Measurements from ENCODE around the gene LRP6.
"Not testable (repeated sequence)": the region's sequence is repeated elsewhere in the genome, so short reads cannot be mapped to it uniquely, and the experiment has no call there.

The LRP6 gene

DNA sequence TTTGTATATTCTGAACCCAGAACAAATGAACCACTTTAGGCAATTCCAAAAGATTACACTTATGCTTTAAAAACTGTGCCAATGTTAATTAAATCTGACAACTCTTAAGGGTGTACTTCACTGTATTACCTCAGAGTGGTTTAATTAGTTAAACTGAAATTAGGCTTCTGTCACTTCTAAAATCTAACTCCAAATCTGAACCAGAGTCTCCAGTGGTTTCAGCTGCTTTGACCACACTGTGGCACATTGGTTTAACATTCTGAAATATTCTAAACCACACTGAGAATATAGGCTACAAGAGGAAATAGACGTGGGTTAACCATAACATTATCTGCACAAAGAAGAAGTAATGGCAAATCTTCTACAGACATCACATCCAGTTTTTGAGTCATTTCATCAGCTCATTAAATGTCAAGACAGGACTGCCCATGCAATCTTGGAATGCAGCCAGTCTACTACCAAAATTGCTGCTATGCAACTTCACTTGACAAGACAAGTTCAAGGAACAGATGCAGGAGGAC is 94.8 kb downstream of the LRP6 start:
- DNase-seq: no peak

DNA sequence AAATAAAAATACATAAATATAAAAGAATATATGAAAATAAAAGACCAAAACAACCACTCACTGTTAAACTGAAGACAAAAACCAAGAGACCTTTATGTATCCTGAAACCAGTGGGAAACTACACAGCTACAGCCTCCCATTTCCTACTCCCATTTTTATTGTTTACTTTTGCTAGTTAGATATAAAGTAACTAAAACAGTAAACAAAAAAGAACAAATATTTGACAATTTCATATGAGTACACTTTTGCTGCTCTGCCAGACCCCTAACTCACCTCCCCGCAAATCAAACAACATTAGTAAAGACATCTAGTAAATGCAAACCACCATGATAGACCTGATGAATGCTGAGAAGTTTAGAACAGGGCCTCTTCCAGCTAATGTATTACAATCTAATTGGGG is 99.0 kb downstream of the LRP6 start:
- no peak for DNase-seq

DNA sequence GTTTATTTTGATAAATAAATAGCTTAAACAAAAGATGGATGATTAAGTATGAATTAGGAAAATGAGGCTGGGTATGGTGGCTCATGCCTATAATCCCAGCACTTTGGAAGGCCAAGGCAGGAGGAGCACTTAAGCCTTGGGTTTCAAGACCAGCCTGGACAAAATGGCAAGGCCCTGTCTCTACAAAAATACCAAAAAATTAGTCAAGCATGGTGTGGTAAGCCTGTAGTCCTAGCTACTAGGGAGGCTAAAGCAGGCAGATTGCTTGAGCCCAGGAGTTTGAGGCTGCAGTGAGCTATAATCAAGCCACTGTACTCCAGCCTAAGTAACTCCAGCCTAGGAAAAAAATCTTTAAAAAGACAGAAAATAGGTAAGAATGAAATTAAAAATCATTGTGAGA is 100.1 kb downstream of the LRP6 start:
- no peak for DNase-seq

DNA sequence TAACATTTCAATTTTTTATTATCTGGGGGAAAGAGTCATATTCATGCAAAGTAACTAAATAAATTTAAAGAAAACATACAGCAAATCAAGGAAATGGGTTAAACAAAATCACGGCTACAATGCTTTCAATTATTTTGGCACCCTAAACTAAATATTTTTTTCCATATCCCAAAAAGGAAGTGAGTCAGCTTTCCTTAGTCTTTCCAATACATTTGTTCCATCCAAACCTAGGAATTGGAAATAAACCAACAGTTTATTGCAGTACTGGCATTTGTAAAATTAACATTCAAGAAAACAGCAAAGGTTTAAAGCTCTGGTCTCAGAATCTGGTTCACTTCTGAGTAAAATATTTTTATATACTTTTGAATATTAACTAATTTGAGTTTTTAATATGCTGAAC is 106.9 kb downstream of the LRP6 start:
- no peak for DNase-seq

DNA sequence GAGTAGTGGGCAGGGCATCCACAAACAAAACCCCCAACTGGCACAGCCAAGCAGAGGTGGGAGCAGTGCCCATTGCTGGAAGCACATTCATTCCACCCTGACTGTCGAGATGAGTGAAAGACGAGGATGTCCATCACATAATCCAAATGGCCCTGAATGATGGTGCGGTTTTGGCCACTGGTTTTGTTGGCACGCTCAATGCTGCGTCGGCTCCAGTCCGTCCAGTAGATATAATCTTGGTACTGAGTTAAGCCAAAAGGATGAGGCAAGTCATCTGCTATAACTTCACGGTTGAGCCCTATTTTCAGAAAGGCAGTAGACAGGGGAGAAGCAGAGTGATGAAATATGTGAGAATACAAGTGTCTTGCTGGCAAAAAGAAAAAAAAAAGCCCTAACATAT is 108.0 kb downstream of the LRP6 start:
- DNase-seq: no peak

DNA sequence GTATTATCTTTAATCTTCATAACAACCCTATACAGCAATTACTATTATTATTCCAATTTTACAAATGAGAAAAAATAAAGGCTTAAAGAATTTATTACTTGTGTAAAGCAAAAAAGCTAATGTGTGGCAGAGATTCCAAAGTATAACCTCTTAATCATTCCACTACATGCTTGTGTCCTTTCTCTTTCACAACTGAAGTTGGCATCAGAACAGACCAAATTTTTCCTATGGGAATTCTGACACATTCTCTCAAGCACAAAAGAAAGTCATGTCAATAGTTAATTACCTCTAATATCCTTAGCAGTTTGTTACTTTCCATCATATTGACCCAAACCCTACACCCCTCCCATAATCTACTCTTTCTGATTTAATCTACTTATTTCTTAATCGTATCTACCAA is 109.4 kb downstream of the LRP6 start:
- no peak for DNase-seq

DNA sequence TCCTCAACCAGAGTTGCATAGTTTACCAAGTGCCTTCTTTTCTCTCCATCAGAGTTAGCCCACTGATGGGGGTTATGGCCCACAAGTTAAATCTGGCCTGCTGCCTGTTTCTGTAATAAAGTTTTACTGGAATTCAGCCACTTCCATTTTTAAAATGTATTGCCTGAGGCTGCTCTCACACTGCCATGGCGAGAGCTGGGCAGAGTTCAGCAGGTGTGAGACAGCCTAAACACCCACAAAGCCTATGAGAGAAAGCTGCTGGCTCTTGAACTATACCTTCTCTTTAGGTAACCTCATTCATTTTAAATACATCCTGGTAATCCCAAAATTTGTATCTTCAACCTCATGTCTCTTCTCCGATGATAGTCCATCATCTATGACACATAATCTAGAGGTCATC is 110.0 kb downstream of the LRP6 start:
- no peak for DNase-seq

DNA sequence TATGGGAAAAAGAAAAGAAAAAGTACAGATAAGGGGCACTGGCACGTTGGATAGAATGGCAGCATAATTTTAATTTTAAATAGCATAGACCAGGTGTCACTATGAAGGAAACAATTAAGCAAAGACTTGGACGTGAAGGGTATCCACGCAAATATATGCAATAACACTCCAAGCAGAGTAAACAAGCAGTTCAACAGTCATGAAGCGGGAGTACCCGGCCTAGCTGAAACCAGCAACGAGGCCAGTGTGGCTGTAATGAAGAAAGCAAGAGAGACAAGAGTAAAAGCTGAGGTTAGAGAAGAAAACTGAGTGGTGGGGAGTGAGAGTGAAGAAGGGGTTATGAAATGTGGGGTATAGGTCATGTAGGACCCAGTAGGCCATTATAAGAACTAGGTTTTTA is 110.7 kb downstream of the LRP6 start:
- no peak for DNase-seq

DNA sequence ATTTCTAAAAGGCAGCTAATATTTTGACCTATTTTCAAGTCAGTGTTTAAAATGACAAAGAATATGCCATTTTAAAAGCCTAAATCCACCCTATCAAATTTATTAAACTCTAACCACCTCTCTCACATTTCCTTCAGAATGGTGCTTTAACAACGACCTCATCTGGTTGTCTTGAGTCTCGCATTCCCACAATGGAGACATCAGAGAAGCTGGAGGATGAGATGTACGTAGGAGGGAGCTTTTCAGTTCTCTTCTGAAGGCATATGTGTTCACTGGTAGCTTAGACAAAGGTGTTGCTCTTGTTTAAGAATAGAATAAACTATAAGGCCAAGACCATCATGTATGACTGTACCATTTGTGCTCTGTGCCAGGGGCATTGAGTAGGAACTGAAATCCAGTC is 113.2 kb downstream of the LRP6 start:
- DNase-seq: no peak

DNA sequence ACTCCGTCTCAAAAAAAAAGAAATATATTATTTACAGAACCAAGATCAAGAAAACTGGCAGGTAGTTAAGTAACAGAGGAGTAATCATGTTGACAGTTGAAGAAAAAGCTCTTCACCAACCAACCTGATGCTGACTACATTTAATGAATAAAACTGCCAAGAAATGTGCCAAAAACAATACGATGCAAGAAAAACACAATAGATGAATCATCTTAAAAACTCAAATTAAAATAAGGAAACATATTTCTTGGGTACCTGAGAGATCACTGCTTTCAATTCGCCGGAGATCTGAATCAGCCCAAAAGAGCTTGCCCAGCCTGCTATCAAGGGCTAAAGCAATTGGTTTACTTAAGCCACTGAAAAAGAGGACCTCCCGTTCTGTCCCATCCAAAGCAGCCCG is 119.7 kb downstream of the LRP6 start:
- no peak for DNase-seq

DNA sequence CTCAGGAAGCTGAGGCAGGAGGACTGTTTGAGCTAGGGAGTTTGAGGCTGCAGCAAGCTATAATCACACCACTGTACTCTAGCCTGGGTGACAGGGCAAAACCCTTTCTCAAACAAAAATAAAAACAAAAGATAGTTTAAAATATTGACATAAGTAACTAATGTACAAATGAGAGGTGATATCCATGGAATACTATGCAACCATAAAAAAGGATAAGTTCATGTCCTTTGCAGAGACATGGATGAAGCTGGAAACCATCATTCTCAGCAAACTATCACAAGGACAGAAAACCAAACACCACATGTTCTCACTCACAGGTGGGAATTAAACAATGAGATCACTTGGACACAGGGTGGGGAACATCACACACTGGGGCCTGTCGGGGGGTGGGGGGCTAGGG is 122.3 kb downstream of the LRP6 start:
- DNase-seq: not testable (repeated sequence)

DNA sequence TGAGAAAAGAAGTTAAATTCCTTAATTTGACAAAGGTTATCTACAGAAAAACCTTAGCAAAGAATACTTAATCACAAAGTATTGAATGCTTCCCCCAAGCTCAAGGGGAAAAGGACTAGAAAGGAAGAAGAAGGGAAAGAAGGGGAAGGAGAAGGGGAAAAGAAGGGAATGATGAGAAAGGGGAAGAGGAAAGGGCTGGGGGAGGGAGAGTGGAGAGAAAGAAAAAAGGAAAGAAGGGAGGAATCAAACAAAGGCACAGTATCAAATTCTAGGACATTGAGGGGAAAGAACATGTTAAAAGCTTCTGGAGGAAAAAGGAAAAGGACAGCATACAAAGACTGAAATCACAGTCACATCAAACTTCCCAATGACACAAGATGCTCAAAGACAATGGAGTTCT is 125.8 kb downstream of the LRP6 start:
- no peak for DNase-seq

DNA sequence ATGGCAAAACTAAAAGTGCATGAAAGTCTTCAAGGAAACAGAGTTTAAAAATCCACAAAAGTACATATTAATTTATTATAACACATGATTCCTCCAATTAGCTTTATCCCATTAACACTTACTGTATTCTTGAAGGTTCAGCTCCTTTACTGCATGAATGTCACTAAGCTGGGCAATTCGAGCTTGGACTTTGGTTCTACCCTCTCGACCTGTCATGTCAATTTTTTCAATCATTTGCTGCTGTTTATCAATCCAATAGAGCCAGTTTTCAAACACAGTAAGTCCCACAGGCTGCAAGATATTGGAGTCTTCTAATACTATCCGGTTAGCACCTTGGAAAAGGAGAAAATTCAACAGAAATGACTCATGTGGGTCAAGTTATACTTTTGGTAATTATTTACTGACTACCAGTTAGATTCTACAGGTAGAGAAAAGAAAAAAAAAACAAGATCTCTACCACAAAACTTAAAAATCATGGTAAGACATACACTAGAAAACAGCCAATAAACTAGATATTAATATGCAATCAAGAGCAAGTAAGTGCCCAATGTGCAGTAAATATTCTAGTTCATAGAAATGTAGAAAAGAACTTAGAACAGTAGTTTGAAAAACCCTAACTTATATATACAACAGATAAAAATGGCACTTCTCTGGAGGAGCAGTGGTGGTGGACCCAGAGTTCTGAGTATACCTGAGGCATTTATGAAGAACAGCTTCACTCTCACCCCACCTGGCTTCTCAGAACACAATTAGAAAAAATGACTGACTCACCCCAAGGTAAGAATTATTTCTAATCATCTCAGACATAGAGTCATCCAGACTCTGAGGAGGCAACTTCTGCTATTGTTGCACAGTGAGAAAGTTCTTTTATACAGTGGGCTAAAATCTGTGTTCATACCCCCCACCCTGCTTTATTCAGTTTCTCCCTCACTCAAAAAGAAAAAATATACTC is 128.4 kb downstream of the LRP6 start:
- DNase-seq: no peak

DNA sequence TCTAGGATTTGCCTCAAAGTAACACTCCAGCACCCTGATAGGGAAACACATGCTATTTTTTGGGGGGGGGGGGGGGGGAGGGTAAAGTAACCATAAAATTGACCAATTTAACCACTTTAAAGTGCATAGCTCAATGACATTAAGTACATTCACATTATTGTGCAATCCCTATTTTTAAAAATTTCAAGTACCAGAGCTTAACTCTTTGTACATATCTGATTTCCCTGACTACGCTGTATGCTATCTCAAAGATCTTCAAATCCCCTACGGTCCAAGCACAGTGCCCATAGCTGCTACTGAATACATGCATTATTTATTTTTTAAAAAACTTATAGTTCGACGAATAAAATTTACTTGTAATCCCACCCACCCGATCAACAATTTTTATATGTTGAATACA is 133.1 kb downstream of the LRP6 start:
- no peak for DNase-seq

DNA sequence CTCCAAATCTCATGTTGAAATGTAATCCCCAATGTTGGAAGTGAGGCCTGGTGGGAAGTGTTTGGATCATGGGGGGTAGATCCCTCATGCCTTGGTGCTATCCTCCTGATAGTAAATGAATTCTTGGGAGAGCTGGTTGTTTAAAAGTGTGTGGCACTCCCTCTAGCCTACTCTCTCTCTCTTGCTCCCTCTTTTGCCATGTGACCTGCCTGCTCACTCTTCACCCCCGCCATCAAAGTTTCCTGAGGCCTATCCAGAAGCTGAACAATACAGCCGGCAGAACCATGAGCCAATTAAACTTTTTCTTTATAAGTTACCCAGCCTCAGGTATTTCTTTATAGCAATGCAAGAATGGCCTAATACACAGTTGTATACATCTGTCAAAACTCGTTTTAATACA is 133.6 kb downstream of the LRP6 start:
- no peak for DNase-seq

DNA sequence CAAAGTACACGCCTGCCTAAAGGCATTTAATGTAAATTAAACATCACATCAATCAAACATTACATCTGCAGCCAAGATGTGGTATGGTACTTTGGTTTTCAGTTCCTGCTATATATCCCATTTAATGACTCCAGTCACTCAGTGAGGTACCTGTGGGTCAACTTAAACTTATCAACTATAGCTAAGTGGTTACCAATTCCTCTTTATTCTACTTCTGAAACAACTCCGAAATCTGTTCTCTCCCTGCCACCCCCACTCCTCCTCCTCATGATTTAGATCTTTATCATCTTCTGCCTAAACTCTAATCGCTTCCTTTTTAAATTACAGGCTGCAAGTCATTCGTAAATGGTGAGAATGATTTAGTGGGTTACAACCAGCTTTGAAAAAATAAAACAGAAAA is 138.2 kb downstream of the LRP6 start:
- no peak for DNase-seq

DNA sequence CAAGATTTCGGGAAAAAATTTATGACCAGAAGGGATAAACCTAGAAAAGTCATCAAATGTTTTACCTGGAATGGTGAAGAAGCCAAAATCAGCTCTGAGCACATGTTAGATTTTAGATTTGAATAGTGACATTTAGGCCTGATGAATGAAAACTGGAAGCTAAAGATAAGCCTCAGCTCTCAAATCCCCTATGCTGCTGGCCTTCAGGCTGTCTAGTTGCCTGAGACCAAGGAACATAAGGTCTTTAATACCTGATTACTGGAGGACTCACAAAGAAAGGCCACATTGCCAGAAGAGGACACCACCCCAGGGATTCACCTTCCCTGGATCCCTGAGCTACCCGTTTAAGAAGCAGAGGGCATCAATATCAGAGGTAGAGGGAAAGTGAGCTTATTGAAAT is 139.5 kb downstream of the LRP6 start:
- no peak for DNase-seq

DNA sequence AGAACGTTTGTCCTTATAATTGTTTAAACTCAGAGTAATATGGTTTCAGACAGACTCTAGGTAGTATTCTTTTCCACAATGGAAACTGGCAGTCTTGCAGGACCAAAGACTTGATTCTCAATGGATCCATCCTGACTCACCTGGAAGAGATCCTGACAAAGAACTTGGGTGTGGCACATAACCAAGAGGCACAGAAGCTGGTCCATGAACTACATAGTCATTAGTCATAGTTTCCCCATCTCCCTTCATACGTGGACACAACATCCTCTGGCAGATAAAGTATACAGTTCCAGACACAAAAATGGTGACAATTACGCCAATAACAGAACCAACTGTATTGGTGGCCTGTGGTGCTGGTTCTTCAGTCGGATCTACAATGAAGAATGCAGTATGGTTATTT is 140.3 kb downstream of the LRP6 start:
- DNase-seq: no peak

DNA sequence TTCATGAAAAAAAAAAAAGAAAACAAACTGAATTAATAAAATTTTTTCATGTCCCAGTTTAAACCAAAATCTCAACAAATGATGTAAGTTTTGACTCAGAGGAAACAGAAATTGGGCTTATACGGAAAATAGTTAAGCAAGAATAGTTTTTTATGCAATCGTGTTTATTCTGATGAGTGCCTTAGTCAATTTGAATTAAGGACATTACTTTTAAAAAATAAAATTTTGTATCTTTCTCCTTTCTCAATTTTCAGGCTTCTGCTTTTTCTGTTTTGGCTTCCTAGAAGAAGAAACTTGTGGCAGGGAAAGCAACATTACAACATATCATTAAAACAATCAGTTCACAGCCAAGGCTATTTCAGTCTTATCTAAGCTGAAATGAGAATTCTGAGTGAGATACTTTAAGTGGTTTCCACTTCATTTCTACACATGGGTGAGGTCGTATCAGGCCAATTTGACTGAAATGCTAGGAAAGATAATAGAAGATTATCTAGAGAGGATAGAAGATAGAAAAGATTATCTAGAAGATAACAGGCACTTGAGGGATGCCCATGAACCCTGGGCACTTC is 143.7 kb downstream of the LRP6 start:
- no peak for DNase-seq

DNA sequence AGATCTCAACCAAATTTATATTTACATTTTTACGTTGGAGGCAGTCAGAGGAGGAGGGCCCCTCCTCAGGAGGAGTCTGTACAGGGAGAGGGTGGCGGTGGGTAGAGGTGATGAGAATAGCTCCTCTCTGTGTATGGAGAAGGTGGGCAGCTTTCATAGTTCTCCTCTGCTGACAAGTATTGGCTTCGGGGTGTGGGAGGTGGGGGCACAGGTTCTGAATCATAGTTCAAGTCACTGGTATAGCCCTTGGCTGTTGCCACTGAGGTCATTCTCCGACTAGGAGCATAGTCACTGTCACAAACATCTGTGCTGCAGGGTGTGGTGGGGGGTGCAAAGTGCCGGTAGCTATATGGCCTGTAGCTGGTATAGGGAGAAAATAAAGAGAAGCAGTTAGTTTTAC is 145.8 kb downstream of the LRP6 start:
- DNase-seq: no peak

DNA sequence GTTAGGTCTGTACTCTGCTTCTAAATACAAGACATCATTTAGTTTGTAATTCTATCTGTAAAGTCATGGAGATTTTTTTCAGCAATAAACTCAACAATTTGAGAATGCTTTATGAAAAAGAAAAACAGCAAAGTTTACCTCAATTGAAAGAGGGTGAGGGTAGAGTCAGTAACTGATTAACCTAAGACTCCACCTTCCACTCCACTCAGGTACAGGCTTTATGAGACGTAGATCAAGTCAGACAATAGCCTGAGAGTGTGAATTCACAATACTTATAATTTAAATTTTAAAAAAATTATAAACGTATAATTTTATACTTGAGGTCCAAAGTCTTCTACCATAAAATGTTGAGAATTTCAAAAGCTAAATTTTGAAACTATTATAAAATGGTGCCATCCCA is 150.2 kb downstream of the LRP6 start:
- DNase-seq: no peak

DNA sequence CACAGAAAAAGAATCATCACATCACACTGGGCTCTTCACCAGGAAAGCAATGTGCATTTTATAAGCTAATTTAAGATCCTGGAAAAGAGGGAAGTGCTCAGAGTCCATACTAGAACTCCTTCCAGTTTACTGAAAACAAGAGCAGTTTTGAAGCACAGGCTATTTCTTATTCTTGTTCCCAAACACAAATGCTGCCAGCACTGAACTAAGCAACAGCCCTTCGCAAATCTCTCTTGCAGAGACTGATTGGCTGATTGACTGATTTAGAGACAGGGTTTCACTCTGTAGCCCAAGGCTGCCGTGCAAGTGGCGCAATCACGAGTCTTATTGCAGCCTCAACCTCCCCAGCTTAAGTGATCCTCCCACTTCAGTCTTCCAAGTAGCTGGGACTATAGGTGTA is 151.3 kb downstream of the LRP6 start:
- DNase-seq: no peak

DNA sequence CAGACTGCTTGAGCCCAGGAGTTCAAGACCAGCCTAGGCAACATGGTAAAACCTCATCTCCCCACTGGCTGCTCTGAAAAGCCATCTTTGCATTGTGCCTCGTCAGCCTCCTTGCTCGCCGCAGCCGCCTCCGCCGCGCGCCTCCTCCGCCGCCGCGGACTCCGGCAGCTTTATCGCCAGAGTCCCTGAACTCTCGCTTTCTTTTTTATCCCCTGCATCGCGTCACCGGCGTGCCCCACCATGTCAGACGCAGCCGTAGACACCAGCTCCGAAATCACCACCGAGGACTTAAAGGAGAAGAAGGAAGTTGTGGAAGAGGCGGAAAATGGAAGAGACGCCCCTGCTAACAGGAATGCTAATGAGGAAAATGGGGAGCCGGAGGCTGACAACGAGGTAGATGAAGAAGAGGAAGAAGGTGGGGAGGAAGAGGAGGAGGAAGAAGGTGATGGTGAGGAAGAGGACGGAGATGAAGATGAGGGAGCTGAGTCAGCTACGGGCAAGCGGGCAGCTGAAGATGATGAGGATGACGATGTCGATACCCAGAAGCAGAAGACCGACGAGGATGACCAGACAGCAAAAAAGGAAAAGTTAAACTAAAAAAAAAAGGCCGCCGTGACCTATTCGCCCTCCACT is 155.8 kb downstream of the LRP6 start:
- DNase-seq: not testable (repeated sequence)

DNA sequence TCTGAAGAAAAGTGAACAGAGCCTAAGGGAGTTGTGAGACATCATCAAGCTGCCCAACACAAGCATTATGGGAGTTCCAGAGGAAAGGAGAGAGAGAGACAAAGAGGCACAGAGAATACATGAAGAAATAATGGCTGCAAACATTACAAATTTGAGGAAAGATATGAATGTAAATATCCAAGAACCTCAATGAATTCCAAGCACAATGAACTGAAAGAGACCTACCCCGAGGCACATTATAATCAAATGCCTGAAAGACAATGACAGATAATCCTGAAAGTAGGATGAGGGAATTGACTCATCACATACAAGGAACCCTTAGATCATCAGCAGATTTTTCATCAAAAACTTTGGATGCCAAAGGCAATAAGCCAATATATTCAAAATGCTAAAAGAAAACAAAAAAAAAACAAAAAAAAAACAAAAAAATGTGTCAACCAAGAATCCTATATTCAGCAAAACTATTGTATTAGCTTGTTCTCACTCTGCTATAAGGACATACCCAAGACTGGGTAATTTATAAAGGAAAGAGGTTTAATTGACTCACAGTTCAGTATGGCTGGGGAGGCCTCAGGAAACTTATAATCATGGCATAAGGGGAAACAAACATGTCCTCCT is 158.3 kb downstream of the LRP6 start:
- DNase-seq: no peak

Data from activated CD4-positive, alpha-beta T cell treated with anti-CD3 and anti-CD28 coated beads, Interleukin-2, amount 50 U/mL, for 4 hours (primary cell).